ENCODE data around the gene DNMT3A.

GRCh38 chr2:25330937-25331336, 10.8 kb downstream of the DNMT3A start:
- TF ChIP-seq POLR2A (IDR thresholded peaks at IDR 0.05), result no peak
- TF ChIP-seq CTCF (IDR thresholded peaks at IDR 0.05), result no peak
- TF ChIP-seq EP300 (IDR thresholded peaks at IDR 0.05; ENCODE audit: low read depth), result no peak
- TF ChIP-seq POLR2AphosphoS5 (IDR thresholded peaks at IDR 0.05), result no peak
